H9 (cell line): ENCODE data around the gene HSD17B3. TPM values are rescaled to one million over a fixed set of nuclear protein-coding genes. Genes with fewer than 3 reads are reported as not detected.

Source experiments
- DNase-seq: peaks from one replicate; pipeline ENCODE4 v3.0.0-alpha.2; 2017
- H2AFZ ChIP-seq: one replicate; pipeline ENCODE4 v1.6.1; 2013; ENCODE audit warnings: mild to moderate bottlenecking, low read length, control low read depth, moderate library complexity
- H2AK5ac ChIP-seq: 2 replicates; pipeline ENCODE4 v1.6.1; 2013; ENCODE audit warnings: low read length, control low read depth, mixed read lengths; ENCODE audit not compliant: insufficient read length
- H2BK120ac ChIP-seq: one replicate; pipeline ENCODE4 v1.6.1; 2013; ENCODE audit warnings: low read depth, mild to moderate bottlenecking, low read length, control low read depth, inconsistent platforms; ENCODE audit not compliant: poor library complexity, severe bottlenecking
- H2BK12ac ChIP-seq: 2 replicates; pipeline ENCODE4 v1.6.1; 2013; ENCODE audit warnings: low read length, control low read depth, mixed read lengths, low read depth; ENCODE audit not compliant: insufficient read length
- H2BK15ac ChIP-seq: 2 replicates; pipeline ENCODE4 v1.6.1; 2013; ENCODE audit warnings: low read depth, low read length, control low read depth
- H2BK20ac ChIP-seq: one replicate; pipeline ENCODE4 v1.6.1; 2013; ENCODE audit warnings: low read depth, mild to moderate bottlenecking, low read length, control low read depth, inconsistent platforms; ENCODE audit not compliant: poor library complexity, severe bottlenecking
- H2BK5ac ChIP-seq: 2 replicates; pipeline ENCODE4 v1.6.1; 2013; ENCODE audit warnings: low read length, control low read depth, mixed read lengths; ENCODE audit not compliant: insufficient read length
- H3K14ac ChIP-seq: 2 replicates; pipeline ENCODE4 v1.6.1; 2013; ENCODE audit warnings: low read length, control low read depth; ENCODE audit not compliant: insufficient read depth
- H3K18ac ChIP-seq: 2 replicates; pipeline ENCODE4 v1.6.1; 2013; ENCODE audit warnings: low read depth, mild to moderate bottlenecking, mixed read lengths, low read length, control low read depth; ENCODE audit not compliant: insufficient read length
- H3K23ac ChIP-seq: 2 replicates; pipeline ENCODE4 v1.6.1; 2013; ENCODE audit warnings: low read length, control low read depth, mixed read lengths, low read depth; ENCODE audit not compliant: insufficient read length
- H3K23me2 ChIP-seq: 2 replicates; pipeline ENCODE4 v1.6.1; 2013; ENCODE audit warnings: low read depth, mild to moderate bottlenecking, mixed read lengths, low read length, control low read depth; ENCODE audit not compliant: insufficient read length, poor library complexity, severe bottlenecking
- H3K27ac ChIP-seq: 2 replicates; pipeline ENCODE4 v1.5.1; 2013; ENCODE audit warnings: low read length, control low read depth, mixed read lengths, low read depth; ENCODE audit not compliant: insufficient read length
- H3K27me3 ChIP-seq: 2 replicates; pipeline ENCODE4 v1.6.1; 2013; ENCODE audit warnings: low read length, control low read depth, inconsistent platforms; ENCODE audit not compliant: insufficient read depth
- H3K4ac ChIP-seq: 2 replicates; pipeline ENCODE4 v1.6.1; 2013; ENCODE audit warnings: low read depth, mild to moderate bottlenecking, control low read depth, inconsistent platforms, low read length, moderate library complexity
- H3K4me1 ChIP-seq: 2 replicates; pipeline ENCODE4 v1.6.1; 2013; ENCODE audit warnings: low read length, control low read depth, inconsistent platforms; ENCODE audit not compliant: insufficient read depth
- H3K4me2 ChIP-seq: 2 replicates; pipeline ENCODE4 v1.6.1; 2013; ENCODE audit warnings: low read length, control low read depth, mixed read lengths; ENCODE audit not compliant: insufficient read length, insufficient read depth
- H3K56ac ChIP-seq: 2 replicates; pipeline ENCODE4 v1.6.1; 2013; ENCODE audit warnings: low read depth, mild to moderate bottlenecking, mixed read lengths, low read length, control low read depth; ENCODE audit not compliant: insufficient read length
- H3K79me1 ChIP-seq: 2 replicates; pipeline ENCODE4 v1.6.1; 2013; ENCODE audit warnings: low read depth, mild to moderate bottlenecking, moderate library complexity, low read length, control low read depth, inconsistent platforms; ENCODE audit not compliant: insufficient read depth, poor library complexity, severe bottlenecking
- H3K79me2 ChIP-seq: 2 replicates; pipeline ENCODE4 v1.6.1; 2013; ENCODE audit warnings: low read length, control low read depth, inconsistent platforms; ENCODE audit not compliant: insufficient read depth
- H3K9ac ChIP-seq: 2 replicates; pipeline ENCODE4 v1.6.1; 2013; ENCODE audit warnings: low read length, control low read depth, mixed read lengths; ENCODE audit not compliant: insufficient read length; ENCODE audit errors: extremely low read depth
- H3K9me3 ChIP-seq: one replicate; pipeline ENCODE4 v1.6.1; 2013; ENCODE audit warnings: low read depth, low read length, inconsistent platforms; ENCODE audit not compliant: control insufficient read depth
- H3T11ph ChIP-seq: one replicate; pipeline ENCODE4 v1.6.1; 2013; ENCODE audit warnings: mild to moderate bottlenecking, low read length, control low read depth, inconsistent platforms
- H4K20me1 ChIP-seq: one replicate; pipeline ENCODE4 v1.6.1; 2013; ENCODE audit not compliant: control insufficient read depth, insufficient read length, insufficient read depth
- H4K5ac ChIP-seq: 2 replicates; pipeline ENCODE4 v1.6.1; 2013; ENCODE audit warnings: low read depth, mild to moderate bottlenecking, mixed read lengths, low read length, control low read depth; ENCODE audit not compliant: insufficient read length
- H4K8ac ChIP-seq: replicated peaks from 2 replicates; pipeline ENCODE4 v1.6.1; 2013; ENCODE audit warnings: low read length, control low read depth, mixed read lengths, low read depth; ENCODE audit not compliant: insufficient read length
- H4K91ac ChIP-seq: 2 replicates; pipeline ENCODE4 v1.6.1; 2013; ENCODE audit warnings: low read depth, mild to moderate bottlenecking, moderate library complexity, mixed read lengths, low read length, control low read depth; ENCODE audit not compliant: insufficient read length
- H3K27ac Mint-ChIP-seq, 3 experiments: 2 replicates in 2 of 3; 3 replicates in 1 of 3; pipeline ENCODE4 v1.8.0; 2020 to 2021; ENCODE audit warnings: mixed read lengths in 3 of 3, mild to moderate bottlenecking in 1 of 3, moderate library complexity in 1 of 3
- H3K27me3 Mint-ChIP-seq: 2 replicates; pipeline ENCODE4 v1.8.0; 2021; ENCODE audit warnings: low read depth, mild to moderate bottlenecking, moderate library complexity, mixed read lengths
- H3K36me3 Mint-ChIP-seq, 3 experiments: 2 replicates in 2 of 3; 3 replicates in 1 of 3; pipeline ENCODE4 v1.8.0; 2020 to 2021; ENCODE audit warnings: low read depth in 3 of 3, mixed read lengths in 3 of 3; ENCODE audit not compliant: insufficient read depth in 1 of 3
- H3K4me1 Mint-ChIP-seq, 2 experiments: 2 replicates each; pipeline ENCODE4 v1.8.0; 2020; ENCODE audit warnings: mixed read lengths in 2 of 2
- H3K4me3 Mint-ChIP-seq, 2 experiments: 2 replicates in 1 of 2; 3 replicates in 1 of 2; pipeline ENCODE4 v1.8.0; 2020 to 2021; ENCODE audit warnings: mild to moderate bottlenecking in 2 of 2, mixed read lengths in 2 of 2, moderate library complexity in 1 of 2
- H3K9me3 Mint-ChIP-seq, 2 experiments: 2 replicates in 1 of 2; 3 replicates in 1 of 2; pipeline ENCODE4 v1.8.0; 2020; ENCODE audit warnings: mild to moderate bottlenecking in 2 of 2, mixed read lengths in 2 of 2, moderate library complexity in 1 of 2
- CTCF ChIP-seq: fragments of 200-600 bp; sonication (generic); conservative IDR thresholded peaks from 3 replicates; pipeline ENCODE4 v1.8.0; 2021; ENCODE audit warnings: antibody characterized with exemption, mild to moderate bottlenecking
- WGBS: extraction: QIAGEN DNeasy Blood & Tissue Kit; methylation state at CpG from one replicate; pipeline ENCODE4 v1.1.7; 2013; ENCODE audit warnings: missing lambda C conversion rate, low lambda C conversion rate, mixed read lengths; ENCODE audit not compliant: insufficient read length; ENCODE audit errors: extremely low coverage; 5-methylcytosine and 5-hydroxymethylcytosine counted together
- total RNA-seq: library from RNA; stranded (reverse); gene quantifications from 2 replicates; pipeline ENCODE4 v1.2.1, GENCODE V29; 2021

Gene HSD17B3
- total RNA-seq, 1 experiment from 2014 or later, result not detected

GRCh38 chr9:96258967-96259366 is 43.0 kb downstream of the HSD17B3 start:
- no peak overlapping the region for H2BK5ac ChIP-seq
- no peak for TF ChIP-seq CTCF
- peak; percentile 85 for DNase-seq
- H3K9me3 ChIP-seq, result no peaks in the 10 kb centered on the region
- no peak overlapping the region for H3K9ac ChIP-seq
- H2AK5ac ChIP-seq, result no peak overlapping the region
- H3T11ph ChIP-seq, result no peak overlapping the region
- no peak overlapping the region for H3K56ac ChIP-seq
- no peak overlapping the region for H2BK20ac ChIP-seq
- H3K79me2 ChIP-seq, result no peaks in the 10 kb centered on the region
- H3K23ac ChIP-seq, result no peak overlapping the region
- no peak overlapping the region for H4K8ac ChIP-seq
- H3K4me2 ChIP-seq, result no peak overlapping the region
- no peak overlapping the region for H3K27ac Mint-ChIP-seq
- no peaks in the 10 kb centered on the region; the same call in 1 of the 2 replicates for H3K27me3 ChIP-seq
- H3K14ac ChIP-seq, result no peak overlapping the region
- H3K4ac ChIP-seq, result no peak overlapping the region
- peaks cover 0 to 2% of the 10 kb centered on the region in 2 experiments; a peak in 1 of 5 replicates for H3K9me3 Mint-ChIP-seq
- H2BK15ac ChIP-seq, result no peak overlapping the region
- no peaks in the 10 kb centered on the region for H3K27me3 Mint-ChIP-seq
- no peak overlapping the region for H2BK120ac ChIP-seq
- peaks cover 34 to 38% of the 10 kb centered on the region in 2 experiments for H3K4me1 Mint-ChIP-seq
- no CpG with 5 or more reads among the region's 4 CpGs for WGBS
- H3K4me3 Mint-ChIP-seq, result no peak overlapping the region; a peak in 1 of 5 replicates
- H4K20me1 ChIP-seq, result no peaks in the 10 kb centered on the region
- peaks cover 12% of the 10 kb centered on the region; the same call in 1 of the 2 replicates for H3K4me1 ChIP-seq
- no peak overlapping the region for H2BK12ac ChIP-seq
- H4K91ac ChIP-seq, result no peak overlapping the region
- peaks cover 0 to 3% (median 0%) of the 10 kb centered on the region in 3 experiments; a peak in 1 of 7 replicates for H3K36me3 Mint-ChIP-seq
- no peak overlapping the region for H3K27ac ChIP-seq
- no peaks in the 10 kb centered on the region for H3K79me1 ChIP-seq
- H3K23me2 ChIP-seq, result no peaks in the 10 kb centered on the region
- no peak overlapping the region for H3K18ac ChIP-seq
- no peak overlapping the region for H2AFZ ChIP-seq
- no peak overlapping the region for H4K5ac ChIP-seq
